Measurements from ENCODE around the gene AFAP1.

AFAP1 gene

GRCh38 chr4:7968262-7968896 is 28.7 kb upstream of the AFAP1 start:
- DNase-seq = no peak

GRCh38 chr4:7967501-7968261 is 28.0 kb upstream of the AFAP1 start:
- no peak for DNase-seq

GRCh38 chr4:7967063-7967440 is 27.4 kb upstream of the AFAP1 start:
- no peak for DNase-seq

GRCh38 chr4:7966281-7967062 is 26.8 kb upstream of the AFAP1 start:
- DNase-seq = no peak

GRCh38 chr4:7964890-7965662 is 25.4 kb upstream of the AFAP1 start:
- DNase-seq = peak; percentile 15

GRCh38 chr4:7964459-7964858 is 24.8 kb upstream of the AFAP1 start:
- DNase-seq = no peak

GRCh38 chr4:7963691-7964090 is 24.0 kb upstream of the AFAP1 start:
- no peak for DNase-seq

- DNase-seq = no peak
Measured at GRCh38 chr4:7962609-7963508, 23.2 kb upstream of the AFAP1 start.

GRCh38 chr4:7960790-7961655 is 21.4 kb upstream of the AFAP1 start:
- DNase-seq = no peak

- no peak for DNase-seq
Measured at GRCh38 chr4:7960017-7960789, 20.5 kb upstream of the AFAP1 start.

GRCh38 chr4:7959078-7959477 is 19.4 kb upstream of the AFAP1 start:
- no peak for DNase-seq

- DNase-seq = no peak
Measured at GRCh38 chr4:7956934-7957656, 17.4 kb upstream of the AFAP1 start.

- DNase-seq = no peak
Measured at GRCh38 chr4:7956270-7956808, 16.7 kb upstream of the AFAP1 start.

- DNase-seq = no peak
Measured at GRCh38 chr4:7955393-7955792, 15.7 kb upstream of the AFAP1 start.

GRCh38 chr4:7952615-7953014 is 13.0 kb upstream of the AFAP1 start:
- no peak for DNase-seq

GRCh38 chr4:7950301-7951092 is 10.8 kb upstream of the AFAP1 start:
- no peak for DNase-seq

GRCh38 chr4:7949759-7950158 is 10.1 kb upstream of the AFAP1 start:
- DNase-seq = no peak

GRCh38 chr4:7947927-7948326 is 8.3 kb upstream of the AFAP1 start:
- DNase-seq = no peak
